Measurements from ENCODE around the gene PEX11B.

- no peak for TF ChIP-seq POLR2A (IDR thresholded peaks at IDR 0.05)
- no peak for TF ChIP-seq CTCF (IDR thresholded peaks at IDR 0.05)
Measured at GRCh38 chr1:145908653-145909052, 9.9 kb downstream of the PEX11B start.
